ENCODE data around the gene MAP4K2. TPM values are rescaled to one million over a fixed set of nuclear protein-coding genes. Genes with fewer than 3 reads are reported as not detected.

MAP4K2 gene
- total RNA-seq, 1 experiment from 2014 or later: 24.5 TPM

- Mint-ChIP-seq H3K27me3 (ENCODE audit: low read depth) (no peaks in the 10 kb centered on the region), H3K9me3 (no peaks in the 10 kb centered on the region), H3K36me3 (no peaks in the 10 kb centered on the region; the same call in 1 of the 2 replicates), H3K27ac (no peak overlapping the region), H3K4me1 (0 out of 2 replicates have a peak, but pooled peaks cover 3% of the 10 kb centered on the region), H3K4me3 (no peak overlapping the region)
- no peak for DNase-seq (ENCODE audit: low spot score)
- ChIA-PET POLR2A (interaction anchor here (0.7 to 1.5 kb wide), 2 partner anchors 7 to 65 kb away, joined by 3 read pairs; no protein-coding TSS in a partner anchor), CTCF (interaction anchor here (0.5 to 1.7 kb wide), 8 partner anchors 8 to 802 kb away, joined by 3 to 13 read pairs (median 4); partner anchors contain the start of genes MAP4K2 and SF1)
- TF ChIP-seq ZMAT4 (CRISPR knock-in tag; IDR thresholded peaks at IDR 0.05) (no peak), E2F5 (CRISPR knock-in tag; IDR thresholded peaks at IDR 0.05) (no peak), ZNF532 (CRISPR knock-in tag; IDR thresholded peaks at IDR 0.05; ENCODE audit: borderline replicate concordance) (no peak), GTF2I (CRISPR knock-in tag; conservative IDR thresholded peaks at IDR 0.05) (no peak), ZNF281 (CRISPR knock-in tag; IDR thresholded peaks at IDR 0.05) (no peak), ZNF138 (CRISPR knock-in tag; conservative IDR thresholded peaks at IDR 0.05) (no peak), ZNF425 (CRISPR knock-in tag; conservative IDR thresholded peaks at IDR 0.05) (no peak), NFE2L1 (CRISPR knock-in tag; IDR thresholded peaks at IDR 0.05) (no peak), SOX15 (CRISPR knock-in tag; IDR thresholded peaks at IDR 0.05) (no peak)
- ATAC-seq: no peak
These were observed 16.7 kb downstream of the MAP4K2 start for GRCh38 chr11:64786308-64786707.

GRCh38 chr11:64784813-64785581, 18.0 kb downstream of the MAP4K2 start:
- ChIA-PET CTCF (interaction anchor here (0.7 to 1.5 kb wide), 4 partner anchors 17 to 96 kb away, joined by 3 to 4 read pairs (median 3); partner anchors contain the start of gene MAP4K2), POLR2A (no interaction called here)
- no peak overlapping the region for H3K4me3 Mint-ChIP-seq
- no peak overlapping the region for H3K27ac Mint-ChIP-seq
- no peak for DNase-seq (ENCODE audit: low spot score)
- no peaks in the 10 kb centered on the region for H3K9me3 Mint-ChIP-seq
- no peaks in the 10 kb centered on the region for H3K27me3 Mint-ChIP-seq (ENCODE audit: low read depth)
- H3K4me1 Mint-ChIP-seq: peaks cover 3% of the 10 kb centered on the region; the same call in 1 of the 2 replicates
- no peaks in the 10 kb centered on the region; the same call in 1 of the 2 replicates for H3K36me3 Mint-ChIP-seq
- no peak for ATAC-seq
- TF ChIP-seq NFE2L1 (CRISPR knock-in tag; IDR thresholded peaks at IDR 0.05) (no peak), ATF2 (CRISPR knock-in tag; IDR thresholded peaks at IDR 0.05; ENCODE audit: borderline replicate concordance, low read depth) (no peak), OVOL2 (CRISPR knock-in tag; IDR thresholded peaks at IDR 0.05; ENCODE audit: borderline replicate concordance) (no peak), ZBTB43 (CRISPR knock-in tag; IDR thresholded peaks at IDR 0.05) (no peak), ZBTB21 (CRISPR knock-in tag; IDR thresholded peaks at IDR 0.05; ENCODE audit: borderline replicate concordance) (no peak), SOX15 (CRISPR knock-in tag; IDR thresholded peaks at IDR 0.05) (no peak), JAZF1 (CRISPR knock-in tag; IDR thresholded peaks at IDR 0.05) (no peak), SMAD4 (CRISPR knock-in tag; IDR thresholded peaks at IDR 0.05) (no peak), IRF2 (CRISPR knock-in tag; IDR thresholded peaks at IDR 0.05; ENCODE audit: borderline replicate concordance, low read depth) (no peak), E2F1 (CRISPR knock-in tag; IDR thresholded peaks at IDR 0.05) (no peak)
